KMS-11 (cell line): Measurements from ENCODE around the gene MPPED2.

ENCODE experiments used
- H2AFZ ChIP-seq: fragments of 200-600 bp; sonication (generic); 2 replicates; pipeline ENCODE4 v1.6.1; 2016; ENCODE audit warnings: antibody characterized with exemption, mixed run types, low read depth
- H3K27ac ChIP-seq: fragments of 200-600 bp; sonication (generic); 2 replicates; pipeline ENCODE4 v1.6.1; 2016; ENCODE audit warnings: mild to moderate bottlenecking, mixed run types
- H3K27me3 ChIP-seq: fragments of 200-600 bp; sonication (generic); 2 replicates; pipeline ENCODE4 v1.6.1; 2017; ENCODE audit warnings: mild to moderate bottlenecking, low read depth, mixed run types, moderate library complexity; ENCODE audit not compliant: insufficient read depth
- H3K36me3 ChIP-seq: fragments of 200-600 bp; sonication (generic); 2 replicates; pipeline ENCODE4 v1.6.1; 2017; ENCODE audit warnings: mild to moderate bottlenecking, mixed run types; ENCODE audit not compliant: insufficient read depth
- H3K4me1 ChIP-seq: fragments of 200-600 bp; sonication (generic); 2 replicates; pipeline ENCODE4 v1.6.1; 2016; ENCODE audit warnings: mild to moderate bottlenecking, low read depth, mixed run types; ENCODE audit not compliant: poor library complexity, severe bottlenecking
- H3K4me2 ChIP-seq: fragments of 200-600 bp; sonication (generic); 2 replicates; pipeline ENCODE4 v1.7.0; 2016; ENCODE audit warnings: mild to moderate bottlenecking, mixed run types
- H3K4me3 ChIP-seq: fragments of 200-600 bp; sonication (generic); IDR thresholded peaks from 2 replicates; pipeline ENCODE4 v1.6.1; 2017; ENCODE audit warnings: low read depth, low read length, mixed read lengths; ENCODE audit not compliant: insufficient read depth
- H3K79me2 ChIP-seq: fragments of 200-600 bp; sonication (generic); 2 replicates; pipeline ENCODE4 v1.6.1; 2016; ENCODE audit warnings: low read depth, mixed run types; ENCODE audit not compliant: insufficient read depth
- H3K9ac ChIP-seq: fragments of 200-600 bp; sonication (generic); 2 replicates; pipeline ENCODE4 v1.6.1; 2016; ENCODE audit warnings: mild to moderate bottlenecking, mixed run types
- H4K20me1 ChIP-seq: fragments of 200-600 bp; sonication (generic); 2 replicates; pipeline ENCODE4 v1.6.1; 2016; ENCODE audit warnings: mild to moderate bottlenecking, mixed run types; ENCODE audit not compliant: insufficient read depth
- CTCF ChIP-seq: fragments of 200-600 bp; sonication (generic); conservative IDR thresholded peaks from 2 replicates; pipeline ENCODE4 v1.6.1; 2017; ENCODE audit warnings: low read depth, mild to moderate bottlenecking, antibody characterized with exemption, low read length, moderate library complexity, mixed read lengths

The MPPED2 gene

GRCh38 chr11:30422447-30423278 lies 163.5 kb downstream of the MPPED2 start:
- H2AFZ ChIP-seq: no peak overlapping the region
- H3K27ac ChIP-seq: no peak overlapping the region
- no peak for TF ChIP-seq CTCF
- H3K27me3 ChIP-seq: no peaks in the 10 kb centered on the region
- no peaks in the 10 kb centered on the region for H4K20me1 ChIP-seq
- no peaks in the 10 kb centered on the region for H3K79me2 ChIP-seq
- no peaks in the 10 kb centered on the region for H3K36me3 ChIP-seq
- no peak overlapping the region for H3K4me3 ChIP-seq
- H3K4me2 ChIP-seq: no peak overlapping the region
- no peaks in the 10 kb centered on the region for H3K4me1 ChIP-seq
- H3K9ac ChIP-seq: no peak overlapping the region

GRCh38 chr11:30420233-30420787 lies 165.8 kb downstream of the MPPED2 start:
- no peak overlapping the region for H3K4me2 ChIP-seq
- no peaks in the 10 kb centered on the region for H3K79me2 ChIP-seq
- no peak overlapping the region for H3K4me3 ChIP-seq
- no peaks in the 10 kb centered on the region for H3K4me1 ChIP-seq
- no peak for TF ChIP-seq CTCF
- no peaks in the 10 kb centered on the region for H4K20me1 ChIP-seq
- no peaks in the 10 kb centered on the region for H3K36me3 ChIP-seq
- no peaks in the 10 kb centered on the region for H3K27me3 ChIP-seq
- H2AFZ ChIP-seq: no peak overlapping the region
- H3K27ac ChIP-seq: no peak overlapping the region
- no peak overlapping the region for H3K9ac ChIP-seq

- no peak overlapping the region for H3K4me3 ChIP-seq
- no peak overlapping the region for H3K9ac ChIP-seq
- H3K4me2 ChIP-seq: no peak overlapping the region
- no peak overlapping the region for H2AFZ ChIP-seq
- H4K20me1 ChIP-seq: no peaks in the 10 kb centered on the region
- TF ChIP-seq CTCF: no peak
- H3K27ac ChIP-seq: no peak overlapping the region
- H3K36me3 ChIP-seq: no peaks in the 10 kb centered on the region
- H3K27me3 ChIP-seq: no peaks in the 10 kb centered on the region
- no peaks in the 10 kb centered on the region for H3K79me2 ChIP-seq
- no peaks in the 10 kb centered on the region for H3K4me1 ChIP-seq
Observed at GRCh38 chr11:30414806-30415205, 171.3 kb downstream of the MPPED2 start.

GRCh38 chr11:30414244-30414643 lies 171.9 kb downstream of the MPPED2 start:
- no peak overlapping the region for H3K9ac ChIP-seq
- no peaks in the 10 kb centered on the region for H4K20me1 ChIP-seq
- no peak overlapping the region for H2AFZ ChIP-seq
- H3K27ac ChIP-seq: no peak overlapping the region
- H3K4me3 ChIP-seq: no peak overlapping the region
- no peaks in the 10 kb centered on the region for H3K27me3 ChIP-seq
- TF ChIP-seq CTCF: no peak
- no peaks in the 10 kb centered on the region for H3K36me3 ChIP-seq
- H3K4me2 ChIP-seq: no peak overlapping the region
- H3K79me2 ChIP-seq: no peaks in the 10 kb centered on the region
- H3K4me1 ChIP-seq: no peaks in the 10 kb centered on the region
